IMR-90 (cell line): ENCODE measurements around the gene MYO3B. TPM values are rescaled to one million over a fixed set of nuclear protein-coding genes. Genes with fewer than 3 reads are reported as not detected.

Source experiments
- ATAC-seq: fragments of 200-7000 bp; cut with Tn5 transposase; 2 replicates; pipeline ENCODE4 v1.9.1; 2020; ENCODE audit warnings: low read depth, mild to moderate bottlenecking, moderate library complexity
- BruUV-seq: library from RNA; stranded (reverse); fragments of 400-500 nt; replicated peaks from 2 replicates; lab custom pipeline; 2021; lab: Mats Ljungman, UMichigan
- CTCF ChIA-PET: fragments of 300-600 bp; formaldehyde crosslinking; extraction: SDS; loops from one replicate; lab custom pipeline; 2021; ENCODE audit warnings: antibody characterized with exemption; lab: Yijun Ruan, JAX
- POLR2A ChIA-PET: fragments of 300-600 bp; sonication (Branson Sonifier 250); formaldehyde crosslinking; loops from one replicate; lab custom pipeline; 2022; ENCODE audit warnings: antibody characterized with exemption; ENCODE audit not compliant: unreplicated experiment; lab: Charles Lee
- DNase-seq: peaks from one replicate; pipeline ENCODE4 v3.0.0; 2013
- H2AFZ ChIP-seq: replicated peaks from 2 replicates; pipeline ENCODE3; 2013; ENCODE audit warnings: low read length, mild to moderate bottlenecking; ENCODE audit not compliant: poor library complexity
- H2AK5ac ChIP-seq: 2 replicates; pipeline ENCODE4 v1.6.1; 2013; ENCODE audit warnings: low read depth, low read length, inconsistent platforms
- H2AK9ac ChIP-seq: replicated peaks from 2 replicates; pipeline ENCODE3; 2013; ENCODE audit warnings: mild to moderate bottlenecking, low read depth, low read length, moderate library complexity; ENCODE audit not compliant: poor library complexity
- H2BK120ac ChIP-seq: 2 replicates; pipeline ENCODE4 v1.6.1; 2013; ENCODE audit warnings: low read depth, low read length, inconsistent platforms
- H2BK15ac ChIP-seq: 3 replicates; pipeline ENCODE4 v1.6.1; 2013; ENCODE audit warnings: low read depth, low read length, inconsistent platforms
- H2BK20ac ChIP-seq: 2 replicates; pipeline ENCODE4 v1.6.1; 2013; ENCODE audit warnings: low read depth, mild to moderate bottlenecking, inconsistent platforms, low read length, moderate library complexity
- H2BK5ac ChIP-seq: 2 replicates; pipeline ENCODE4 v1.6.1; 2013; ENCODE audit warnings: mild to moderate bottlenecking, low read depth, low read length, inconsistent platforms; ENCODE audit not compliant: poor library complexity, severe bottlenecking
- H3K14ac ChIP-seq: replicated peaks from 2 replicates; pipeline ENCODE4 v1.6.1; 2013; ENCODE audit warnings: low read depth, low read length, inconsistent platforms
- H3K18ac ChIP-seq: 2 replicates; pipeline ENCODE4 v1.6.1; 2013; ENCODE audit warnings: low read depth, low read length, control low read depth
- H3K23ac ChIP-seq: 2 replicates; pipeline ENCODE4 v1.6.1; 2013; ENCODE audit warnings: low read depth, low read length, inconsistent platforms
- H3K27ac ChIP-seq: 2 replicates; pipeline ENCODE4 v1.5.1; 2013; ENCODE audit warnings: mild to moderate bottlenecking, control low read depth, low read length; ENCODE audit not compliant: insufficient read depth
- H3K27me3 ChIP-seq: 2 replicates; pipeline ENCODE4 v1.6.1; 2013; ENCODE audit warnings: low read length; ENCODE audit not compliant: control insufficient read depth, insufficient read depth
- H3K36me3 ChIP-seq: 2 replicates; pipeline ENCODE4 v1.6.1; 2013; ENCODE audit warnings: low read length, mixed read lengths; ENCODE audit not compliant: control insufficient read depth, insufficient read depth
- H3K4ac ChIP-seq: 2 replicates; pipeline ENCODE4 v1.6.1; 2013; ENCODE audit warnings: low read depth, low read length, inconsistent platforms
- H3K4me1 ChIP-seq: 2 replicates; pipeline ENCODE4 v1.6.1; 2013; ENCODE audit warnings: low read length, mixed read lengths; ENCODE audit not compliant: control insufficient read depth, insufficient read depth
- H3K4me2 ChIP-seq: 2 replicates; pipeline ENCODE4 v1.6.1; 2013; ENCODE audit warnings: low read depth, mild to moderate bottlenecking, control low read depth, low read length, moderate library complexity
- H3K4me3 ChIP-seq: 2 replicates; pipeline ENCODE4 v1.5.1; 2013; ENCODE audit warnings: low read depth, mild to moderate bottlenecking, control low read depth, low read length, moderate library complexity; ENCODE audit not compliant: insufficient read depth
- H3K56ac ChIP-seq: 2 replicates; pipeline ENCODE4 v1.6.1; 2013; ENCODE audit warnings: low read length, inconsistent platforms; ENCODE audit not compliant: insufficient read depth; ENCODE audit errors: extremely low read depth
- H3K79me1 ChIP-seq, 2 experiments: 2 replicates each; pipeline ENCODE4 v1.6.1; 2013; ENCODE audit warnings: low read length in 2 of 2, inconsistent platforms in 1 of 2, low read depth in 1 of 2
- H3K9ac ChIP-seq: 2 replicates; pipeline ENCODE4 v1.6.1; 2013; ENCODE audit warnings: low read depth, low read length, control low read depth
- H3K9me1 ChIP-seq: 2 replicates; pipeline ENCODE4 v1.6.1; 2013; ENCODE audit warnings: low read length, inconsistent platforms; ENCODE audit not compliant: insufficient read depth
- H3K9me3 ChIP-seq: 2 replicates; pipeline ENCODE4 v1.6.1; 2013; ENCODE audit warnings: low read length; ENCODE audit not compliant: control insufficient read depth, insufficient read depth
- H4K20me1 ChIP-seq: 2 replicates; pipeline ENCODE4 v1.6.1; 2013; ENCODE audit warnings: low read length, inconsistent platforms; ENCODE audit not compliant: insufficient read depth
- H4K5ac ChIP-seq: 2 replicates; pipeline ENCODE4 v1.6.1; 2013; ENCODE audit warnings: mild to moderate bottlenecking, low read depth, low read length, control low read depth
- H4K8ac ChIP-seq, 2 experiments: 2 replicates each; pipeline ENCODE4 v1.6.1; 2013; ENCODE audit warnings: low read depth in 2 of 2, low read length in 2 of 2, control low read depth in 1 of 2, inconsistent platforms in 1 of 2
- H4K91ac ChIP-seq: 2 replicates; pipeline ENCODE4 v1.6.1; 2013; ENCODE audit warnings: low read depth, low read length, inconsistent platforms; ENCODE audit not compliant: insufficient read depth
- CHD1 ChIP-seq: IDR thresholded peaks from 2 replicates; pipeline ENCODE4 v1.6.1; 2012; ENCODE audit warnings: low read depth, low read length, improper control_type of control experiment
- WGBS, 2 experiments: methylation state at CpG; one replicate each; pipeline versions ENCODE4 v1.1.5 to v1.1.7; 2013; ENCODE audit warnings: missing lambda C conversion rate in 2 of 2; ENCODE audit not compliant: insufficient read length in 1 of 2; ENCODE audit errors: extremely low coverage in 2 of 2; 5-methylcytosine and 5-hydroxymethylcytosine counted together
- dilution Hi-C: fragments of 300-500 bp; cut with HindIII; formaldehyde crosslinking; loops from one replicate; pipeline ENCODE4 v1.14.3; 2018; ENCODE audit warnings: low sequenced_read_pairs; ENCODE audit not compliant: unreplicated experiment
- in situ Hi-C: fragments of 300-500 bp; cut with MboI; formaldehyde crosslinking; loops from 3 replicates; pipeline ENCODE4 v1.14.3; 2019; ENCODE audit warnings: low sequenced_read_pairs, inconsistent platforms, mixed read lengths
- intact Hi-C: fragments of 100-400 bp; cut with micrococcal nuclease; formaldehyde crosslinking; loops from 2 replicates; pipeline ENCODE4 v1.10.0; 2022
- polyA plus RNA-seq, 3 experiments: library from polyadenylated mRNA; depleted of rRNA; stranded (reverse); fragments of >200 nt; gene quantifications; 2 replicates each; pipeline ENCODE4 v1.2.3, GENCODE V29; 2012; ENCODE audit warnings: low replicate concordance in 1 of 3
- total RNA-seq: library from RNA; depleted of rRNA; stranded (reverse); fragments of >200 nt; gene quantifications from 2 replicates; pipeline ENCODE4 v1.2.3, GENCODE V29; 2012

Gene MYO3B
- total and polyA plus RNA-seq, 2 of the 4 experiments (the other 2 are of a cell fraction), result 0.02 TPM; not detected in 1

DNA sequence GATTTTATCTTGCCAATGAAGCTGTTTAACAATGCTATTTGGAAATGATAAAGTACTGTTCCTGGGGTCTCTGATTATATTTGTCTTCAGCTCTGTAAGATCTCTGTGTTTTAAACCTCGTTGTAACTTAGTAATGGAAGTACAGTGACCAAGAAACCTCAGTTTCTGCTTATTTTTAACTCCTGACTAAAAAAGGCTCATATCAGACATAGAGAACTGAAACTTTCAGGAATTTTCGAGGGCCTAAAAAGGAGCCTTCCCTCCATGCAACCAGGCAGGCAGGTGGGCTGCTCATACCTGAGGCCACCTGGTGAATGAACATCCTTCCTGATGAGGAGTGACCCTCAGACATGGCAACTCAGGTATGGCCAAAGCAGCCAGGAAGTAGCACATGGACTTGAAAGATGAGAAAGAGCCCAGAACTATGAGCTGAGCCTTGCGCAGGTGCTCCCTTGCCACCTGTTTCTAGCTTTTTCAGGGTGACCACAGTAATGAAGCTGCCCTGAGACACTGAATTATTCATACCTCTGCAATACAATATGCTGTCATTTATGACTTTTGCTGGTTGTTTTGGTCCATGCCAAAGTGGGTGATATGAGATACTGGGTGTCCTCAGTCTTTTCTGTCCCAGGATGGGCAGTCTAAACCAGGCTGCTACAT lies 23.9 kb downstream of the MYO3B start:
- TF ChIP-seq CHD1, result no peak

More for the DNA sequence above, 23.9 kb downstream of the MYO3B start:
- H3K4me1 ChIP-seq, result no peaks in the 10 kb centered on the region
- no peak overlapping the region for H3K56ac ChIP-seq
- WGBS, 2 experiments, result no CpG with 5 or more reads among the region's 3 CpGs
- no peak overlapping the region for H2BK20ac ChIP-seq
- H2BK15ac ChIP-seq, result no peak overlapping the region
- H3K14ac ChIP-seq, result no peak overlapping the region
- ChIA-PET POLR2A (no interaction called here), CTCF (no interaction called here)
- H2AK9ac ChIP-seq, result no peak overlapping the region
- no peak overlapping the region for H3K4ac ChIP-seq
- no peak overlapping the region for H3K4me2 ChIP-seq
- no peak overlapping the region for H3K9ac ChIP-seq
- no peak overlapping the region for H2BK5ac ChIP-seq
- H4K8ac ChIP-seq, result no peak overlapping the region
- DNase-seq, result no peak
- no peaks in the 10 kb centered on the region for H3K36me3 ChIP-seq
- intact Hi-C loops, result no loop called here
- no peak overlapping the region for H4K91ac ChIP-seq
- no peak overlapping the region for H2AK5ac ChIP-seq
- no peaks in the 10 kb centered on the region for H3K9me3 ChIP-seq
- no peak overlapping the region for H2BK120ac ChIP-seq
- H3K18ac ChIP-seq, result no peak overlapping the region
- no peaks in the 10 kb centered on the region; the same call in 1 of the 2 replicates for H3K9me1 ChIP-seq
- no peaks in the 10 kb centered on the region for H4K20me1 ChIP-seq
- no peak overlapping the region for H2AFZ ChIP-seq
- dilution Hi-C loops, result no loop called here
- in situ Hi-C loops, result no loop called here
- BruUV-seq, result no TSS peak
- H3K79me1 ChIP-seq, result no peaks in the 10 kb centered on the region
- H4K5ac ChIP-seq, result no peak overlapping the region
- H3K23ac ChIP-seq, result no peak overlapping the region
- H3K4me3 ChIP-seq, result no peak overlapping the region
- H3K27me3 ChIP-seq, result peaks cover 3% of the 10 kb centered on the region; the same call in 1 of the 2 replicates
- no peak overlapping the region for H3K27ac ChIP-seq
- ATAC-seq, result no peak
